Liver (tissue), 9 donors: ENCODE measurements around the gene C2CD4C. TPM values are rescaled to one million over a fixed set of nuclear protein-coding genes. Genes with fewer than 3 reads are reported as not detected.
A peak's percentile ranks its signal among the peaks of the same experiment; 100 is the strongest.
"Not testable (repeated sequence)": the region's sequence is repeated elsewhere in the genome, so short reads cannot be mapped to it uniquely, and the experiment has no call there.

Experiments used
- DNase-seq: peaks from one replicate; pipeline ENCODE4 v3.0.0-alpha.2; 2017; ENCODE audit warnings: low spot score
- H3K27ac ChIP-seq, 2 donors: one replicate each; pipeline ENCODE4 v1.7.0; 2013; ENCODE audit warnings: inconsistent platforms in 2 of 2, low read length in 2 of 2, control low read depth in 1 of 2, low read depth in 1 of 2, mild to moderate bottlenecking in 1 of 2
- H3K27me3 ChIP-seq, 4 donors: one replicate each; pipeline versions ENCODE4 v1.6.1 to v1.7.0; 2013; ENCODE audit warnings: low read length in 3 of 4, inconsistent platforms in 1 of 4, mild to moderate bottlenecking in 1 of 4, moderate library complexity in 1 of 4; ENCODE audit not compliant: control insufficient read depth in 4 of 4, insufficient read depth in 4 of 4
- H3K36me3 ChIP-seq, 4 donors: one replicate each; pipeline versions ENCODE4 v1.6.1 to v1.7.0; 2013; ENCODE audit warnings: low read length in 3 of 4, mild to moderate bottlenecking in 3 of 4, low read depth in 1 of 4, moderate library complexity in 1 of 4; ENCODE audit not compliant: control insufficient read depth in 4 of 4, insufficient read depth in 3 of 4
- H3K4me1 ChIP-seq, 4 donors: one replicate each; pipeline versions ENCODE4 v1.6.1 to v1.7.0; 2013; ENCODE audit warnings: low read length in 3 of 4, mild to moderate bottlenecking in 3 of 4, moderate library complexity in 1 of 4; ENCODE audit not compliant: control insufficient read depth in 4 of 4, insufficient read depth in 4 of 4
- H3K4me3 ChIP-seq, 3 donors: one replicate each; pipeline versions ENCODE4 v1.6.1 to v1.7.0; 2013; ENCODE audit warnings: low read length in 3 of 3, control low read depth in 1 of 3, low read depth in 1 of 3, mild to moderate bottlenecking in 1 of 3
- H3K9ac ChIP-seq, 2 donors: one replicate each; pipeline ENCODE4 v1.7.0; 2013; ENCODE audit warnings: low read length in 2 of 2, mild to moderate bottlenecking in 2 of 2, moderate library complexity in 2 of 2, control low read depth in 1 of 2, low read depth in 1 of 2
- H3K9me3 ChIP-seq, 4 donors: one replicate each; pipeline versions ENCODE4 v1.6.1 to v1.7.0; 2013; ENCODE audit warnings: low read length in 3 of 4; ENCODE audit not compliant: control insufficient read depth in 4 of 4
- ATF3 ChIP-seq: IDR thresholded peaks from 2 replicates; pipeline ENCODE4 v1.6.1; 2016; ENCODE audit warnings: antibody characterized with exemption
- CTCF ChIP-seq: fragments of 150-350 bp; IDR thresholded peaks from 2 replicates; pipeline ENCODE4 v1.5.1; 2017; ENCODE audit warnings: improper control_type of control experiment, low read depth, low read length; ENCODE audit not compliant: missing input control
- EGR1 ChIP-seq, 2 donors: IDR thresholded peaks; 2 replicates each; pipeline ENCODE4 v1.6.1; 2016 to 2018; ENCODE audit warnings: antibody characterized with exemption in 2 of 2, low read depth in 2 of 2
- FOXA2 ChIP-seq: IDR thresholded peaks from 2 replicates; pipeline ENCODE4 v1.6.1; 2016; ENCODE audit warnings: antibody characterized with exemption
- GABPA ChIP-seq, 2 donors: IDR thresholded peaks in 1 of 2; conservative IDR thresholded peaks in 1 of 2; 2 replicates each; pipeline ENCODE4 v1.6.1; 2016; ENCODE audit warnings: antibody characterized with exemption in 2 of 2, mild to moderate bottlenecking in 1 of 2, moderate library complexity in 1 of 2
- JUND ChIP-seq, 2 donors: IDR thresholded peaks; 2 replicates each; pipeline ENCODE4 v1.6.1; 2016; ENCODE audit warnings: antibody characterized with exemption in 2 of 2
- NR2F2 ChIP-seq: IDR thresholded peaks from 2 replicates; pipeline ENCODE4 v1.6.1; 2016; ENCODE audit warnings: antibody characterized with exemption
- RAD21 ChIP-seq, 2 donors: IDR thresholded peaks; 2 replicates each; pipeline ENCODE4 v1.6.1; 2016; ENCODE audit warnings: antibody characterized with exemption in 2 of 2, mild to moderate bottlenecking in 2 of 2
- RXRA ChIP-seq, 2 donors: IDR thresholded peaks; 2 replicates each; pipeline ENCODE4 v1.6.1; 2017 to 2018; ENCODE audit warnings: antibody characterized with exemption in 2 of 2, mild to moderate bottlenecking in 1 of 2
- SP1 ChIP-seq: IDR thresholded peaks from 2 replicates; pipeline ENCODE4 v1.6.1; 2018; ENCODE audit warnings: antibody characterized with exemption, mild to moderate bottlenecking
- TAF1 ChIP-seq: conservative IDR thresholded peaks from 2 replicates; pipeline ENCODE4 v1.6.1; 2016; ENCODE audit warnings: antibody characterized with exemption, mild to moderate bottlenecking
- ZBTB33 ChIP-seq: IDR thresholded peaks from 2 replicates; pipeline ENCODE4 v1.6.1; 2016; ENCODE audit warnings: antibody characterized with exemption
- WGBS: extraction: QIAGEN DNeasy Blood & Tissue Kit; methylation state at CpG from one replicate; pipeline ENCODE4 v1.1.7; 2013; 5-methylcytosine and 5-hydroxymethylcytosine counted together
- polyA plus RNA-seq, 2 donors: library from polyadenylated mRNA; stranded (reverse) in 1 of 2; unstranded in 1 of 2; fragments of 200-250 nt in 1 of 2; fragments of >200 nt in 1 of 2; fragmentation: Nextera tagmentation in 1 of 2; extraction: Ambion mirVana in 1 of 2; gene quantifications; one replicate each; pipeline versions ENCODE4 v1.2.1 to v1.2.3, GENCODE V29; 2013 to 2015
- total RNA-seq, 2 donors: library from RNA; depleted of rRNA; stranded (reverse); fragments of >200 nt; gene quantifications; one replicate each; pipeline ENCODE4 v1.2.3, GENCODE V29; 2014
- donor health status: healthy.
- donor health status: healthy.
- donor health status: healthy.
- donor health status: healthy.
- donor health status: healthy.

The C2CD4C gene
- total and polyA plus RNA-seq, 4 donors = 0.08 to 0.42 (median 0.19) TPM

GRCh38 chr19:383922-384798 is 24.8 kb downstream of the C2CD4C start:
- no peaks in the 10 kb centered on the region for H3K36me3 ChIP-seq
- peaks cover 0 to 6% (median 2%) of the 10 kb centered on the region in 4 donors for H3K27me3 ChIP-seq
- 24% methylated on average over 44 of the region's 44 CpGs for WGBS
- DNase-seq = peak; percentile 47
- H3K4me1 ChIP-seq = peaks cover 0 to 5% (median 0%) of the 10 kb centered on the region in 4 donors
- no peak overlapping the region for H3K4me3 ChIP-seq
- H3K27ac ChIP-seq = no peak overlapping the region
- no peaks in the 10 kb centered on the region for H3K9me3 ChIP-seq
- peak; percentile 72 to 81 for TF ChIP-seq RAD21 (IDR thresholded peaks at IDR 0.05)
- TF ChIP-seq NR2F2 = no peak
- no peak for TF ChIP-seq TAF1
- no peak for TF ChIP-seq ZBTB33
- peak; percentile 50 for TF ChIP-seq CTCF
- H3K9ac ChIP-seq = no peak overlapping the region

- H3K4me1 ChIP-seq = peaks cover 0 to 5% (median 0%) of the 10 kb centered on the region in 4 donors
- H3K27ac ChIP-seq = no peak overlapping the region
- TF ChIP-seq ATF3 = no peak
- TF ChIP-seq TAF1 = no peak
- TF ChIP-seq CTCF = no peak
- TF ChIP-seq RXRA (IDR thresholded peaks at IDR 0.05) = no peak
- no peak for TF ChIP-seq RAD21 (IDR thresholded peaks at IDR 0.05)
- no peak for TF ChIP-seq NR2F2
- TF ChIP-seq GABPA (IDR thresholded peaks at IDR 0.05 in 1 of 2, conservative IDR thresholded peaks at IDR 0.05 in 1 of 2) = no peak
- TF ChIP-seq EGR1 (IDR thresholded peaks at IDR 0.05; ENCODE audit: low read depth in 2 of 2) = no peak
- TF ChIP-seq ZBTB33 = no peak
- no peak for TF ChIP-seq SP1
- no peak for TF ChIP-seq JUND (IDR thresholded peaks at IDR 0.05)
- no peak for TF ChIP-seq FOXA2
- DNase-seq = no peak
- no peaks in the 10 kb centered on the region for H3K9me3 ChIP-seq
- peaks cover 0 to 6% (median 2%) of the 10 kb centered on the region in 4 donors for H3K27me3 ChIP-seq
- no peak overlapping the region for H3K9ac ChIP-seq
- H3K36me3 ChIP-seq = no peaks in the 10 kb centered on the region
- 79% methylated on average over 19 of the region's 19 CpGs for WGBS
- H3K4me3 ChIP-seq = no peak overlapping the region
These were observed 25.9 kb downstream of the C2CD4C start for GRCh38 chr19:383040-383439.

DNA sequence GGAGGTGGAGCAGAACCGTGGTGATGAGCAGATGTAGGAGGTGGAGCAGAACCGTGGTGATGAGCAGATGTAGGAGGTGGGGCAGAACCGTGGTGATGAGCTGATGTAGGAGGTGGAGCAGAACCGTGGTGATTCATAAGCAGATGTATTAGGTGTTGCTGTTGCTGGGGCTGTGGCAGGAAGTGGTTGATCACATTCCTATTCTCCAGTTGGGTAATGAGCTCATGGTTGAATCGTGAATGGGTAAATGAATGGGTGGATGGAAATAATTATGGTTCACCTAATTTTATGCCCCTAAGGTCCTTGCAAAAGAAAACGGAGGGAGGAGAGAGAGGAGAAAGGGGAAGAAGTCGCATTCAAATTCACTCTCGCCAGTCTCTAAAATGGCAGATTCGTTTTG is 26.4 kb downstream of the C2CD4C start:
- not testable (repeated sequence) for H3K4me1 ChIP-seq, H3K36me3 ChIP-seq, H3K9me3 ChIP-seq, H3K9ac ChIP-seq, DNase-seq, H3K4me3 ChIP-seq, H3K27me3 ChIP-seq, H3K27ac ChIP-seq
- WGBS = 61% methylated on average over 7 of the region's 9 CpGs

- not testable (repeated sequence) for DNase-seq, H3K4me3 ChIP-seq, H3K9ac ChIP-seq, H3K9me3 ChIP-seq, H3K4me1 ChIP-seq, H3K27ac ChIP-seq, H3K27me3 ChIP-seq, H3K36me3 ChIP-seq
- WGBS = 64% methylated on average over 11 of the region's 11 CpGs
These were observed 27.0 kb downstream of the C2CD4C start for GRCh38 chr19:381901-382300.
